Smooth muscle cell (in vitro differentiated cells): ENCODE data around the gene SEMA6B. TPM values are rescaled to one million over a fixed set of nuclear protein-coding genes. Genes with fewer than 3 reads are reported as not detected.

Source experiments
- DNase-seq: peaks from one replicate; lab custom pipeline; 2025; ENCODE audit not compliant: unreplicated experiment; lab: John Stamatoyannopoulos, UW
- H2AFZ ChIP-seq: fragments of 200-600 bp; sonication (generic); 2 replicates; pipeline ENCODE4 v1.6.0; 2016; ENCODE audit warnings: antibody characterized with exemption, low read depth, mild to moderate bottlenecking
- H3F3A ChIP-seq: fragments of 200-600 bp; sonication (generic); 2 replicates; pipeline ENCODE4 v1.6.0; 2017; ENCODE audit warnings: antibody characterized with exemption, low read depth
- H3K27ac ChIP-seq: fragments of 200-600 bp; sonication (generic); 2 replicates; pipeline ENCODE4 v1.5.1; 2016; ENCODE audit warnings: low read depth, mild to moderate bottlenecking
- H3K27me3 ChIP-seq: fragments of 200-600 bp; sonication (generic); 2 replicates; pipeline ENCODE4 v1.6.1; 2016; ENCODE audit warnings: low read depth, mild to moderate bottlenecking
- H3K36me3 ChIP-seq: fragments of 200-600 bp; sonication (generic); 2 replicates; pipeline ENCODE4 v1.5.1; 2016; ENCODE audit warnings: low read depth
- H3K4me1 ChIP-seq: fragments of 200-600 bp; sonication (generic); 2 replicates; pipeline ENCODE4 v1.5.1; 2016; ENCODE audit warnings: low read depth
- H3K4me2 ChIP-seq: fragments of 200-600 bp; sonication (generic); 2 replicates; pipeline ENCODE4 v1.6.0; 2016; ENCODE audit warnings: mild to moderate bottlenecking
- H3K4me3 ChIP-seq: fragments of 200-600 bp; sonication (generic); 2 replicates; pipeline ENCODE4 v1.5.1; 2016; ENCODE audit warnings: mild to moderate bottlenecking
- H3K79me2 ChIP-seq: fragments of 200-600 bp; sonication (generic); 2 replicates; pipeline ENCODE4 v1.6.0; 2016; ENCODE audit warnings: low read depth, mild to moderate bottlenecking
- H3K9ac ChIP-seq: fragments of 200-600 bp; sonication (generic); 2 replicates; pipeline ENCODE4 v1.6.0; 2016; ENCODE audit warnings: low read depth
- H3K9me3 ChIP-seq: fragments of 200-600 bp; sonication (generic); replicated peaks from 2 replicates; pipeline ENCODE4 v1.5.1; 2016; ENCODE audit warnings: low read depth
- H4K20me1 ChIP-seq: fragments of 200-600 bp; sonication (generic); 2 replicates; pipeline ENCODE4 v1.6.0; 2016; ENCODE audit warnings: low read depth
- CTCF ChIP-seq: fragments of 200-600 bp; sonication (generic); IDR thresholded peaks from 2 replicates; pipeline ENCODE4 v1.5.1; 2017; ENCODE audit warnings: borderline replicate concordance, mild to moderate bottlenecking, antibody characterized with exemption; ENCODE audit not compliant: insufficient read depth, poor library complexity, severe bottlenecking
- WGBS: methylation state at CpG from one replicate; pipeline ENCODE4 v1.1.7; 2016; ENCODE audit warnings: low lambda C conversion rate; 5-methylcytosine and 5-hydroxymethylcytosine counted together
- polyA plus RNA-seq: library from polyadenylated mRNA; unstranded; fragments of >200 nt; fragmentation: Nextera tagmentation; extraction: Ambion mirVana; gene quantifications from 2 replicates; pipeline ENCODE4 v1.2.1, GENCODE V29; 2016
- total RNA-seq: library from RNA; depleted of rRNA; stranded (reverse); fragments of >200 nt; gene quantifications from 2 replicates; pipeline ENCODE4 v1.2.3, GENCODE V29; 2014

SEMA6B gene
- total and polyA plus RNA-seq, 2 experiments from 2014 or later = 0.63 to 1.9 TPM

GRCh38 chr19:4553092-4553695, 6.3 kb downstream of the SEMA6B start:
- Histone ChIP-seq H3K4me1 (no peaks in the 10 kb centered on the region), H3K36me3 (no peaks in the 10 kb centered on the region), H3K27ac (no peak overlapping the region), H3K9me3 (no peaks in the 10 kb centered on the region), H4K20me1 (no peaks in the 10 kb centered on the region), H2AFZ (no peak overlapping the region), H3K4me2 (no peak overlapping the region), H3K27me3 (no peaks in the 10 kb centered on the region), H3F3A (no peaks in the 10 kb centered on the region), H3K4me3 (no peak overlapping the region), H3K79me2 (no peaks in the 10 kb centered on the region), H3K9ac (no peak overlapping the region)
- no peak for DNase-seq
- TF ChIP-seq CTCF = no peak

GRCh38 chr19:4552525-4552819, 7.0 kb downstream of the SEMA6B start:
- H3F3A ChIP-seq = no peaks in the 10 kb centered on the region
- H4K20me1 ChIP-seq = no peaks in the 10 kb centered on the region
- no peak for TF ChIP-seq CTCF
- H3K9me3 ChIP-seq = no peaks in the 10 kb centered on the region
- no peak overlapping the region for H3K4me3 ChIP-seq
- H3K27me3 ChIP-seq = no peaks in the 10 kb centered on the region
- WGBS = 97% methylated on average over 18 of the region's 18 CpGs
- no peak overlapping the region for H3K27ac ChIP-seq
- no peak overlapping the region for H3K9ac ChIP-seq
- no peaks in the 10 kb centered on the region for H3K79me2 ChIP-seq
- DNase-seq = no peak
- no peak overlapping the region for H2AFZ ChIP-seq
- H3K4me2 ChIP-seq = no peak overlapping the region
- no peaks in the 10 kb centered on the region for H3K4me1 ChIP-seq
- H3K36me3 ChIP-seq = no peaks in the 10 kb centered on the region

- Histone ChIP-seq H3K9ac (no peak overlapping the region), H3F3A (no peaks in the 10 kb centered on the region), H2AFZ (no peak overlapping the region), H3K27me3 (no peaks in the 10 kb centered on the region), H3K4me1 (no peaks in the 10 kb centered on the region), H3K79me2 (no peaks in the 10 kb centered on the region), H3K27ac (no peak overlapping the region), H3K36me3 (no peaks in the 10 kb centered on the region), H3K4me2 (no peak overlapping the region), H4K20me1 (no peaks in the 10 kb centered on the region), H3K9me3 (no peaks in the 10 kb centered on the region), H3K4me3 (no peak overlapping the region)
- TF ChIP-seq CTCF = no peak
- WGBS = 89% methylated on average over 26 of the region's 26 CpGs
- DNase-seq = no peak
Measured at GRCh38 chr19:4550479-4551050, 8.9 kb downstream of the SEMA6B start.

- no peaks in the 10 kb centered on the region for H3K27me3 ChIP-seq
- no peak for TF ChIP-seq CTCF
- no peaks in the 10 kb centered on the region for H3K4me1 ChIP-seq
- no peaks in the 10 kb centered on the region for H3F3A ChIP-seq
- H3K27ac ChIP-seq = no peak overlapping the region
- DNase-seq = no peak
- H3K4me3 ChIP-seq = no peak overlapping the region
- no peaks in the 10 kb centered on the region for H4K20me1 ChIP-seq
- H3K4me2 ChIP-seq = no peak overlapping the region
- no peaks in the 10 kb centered on the region for H3K36me3 ChIP-seq
- H3K9me3 ChIP-seq = no peaks in the 10 kb centered on the region
- H3K9ac ChIP-seq = no peak overlapping the region
- H3K79me2 ChIP-seq = no peaks in the 10 kb centered on the region
- WGBS = 96% methylated on average over 18 of the region's 18 CpGs
- H2AFZ ChIP-seq = no peak overlapping the region
Measured at GRCh38 chr19:4550018-4550417, 9.5 kb downstream of the SEMA6B start.
